GOT3 (cell line): Measurements from ENCODE around the gene TTLL5.
"Not testable (repeated sequence)": the region's sequence is repeated elsewhere in the genome, so short reads cannot be mapped to it uniquely, and the experiment has no call there.

ENCODE experiments used
- DNase-seq: peaks from one replicate; lab custom pipeline; 2025; ENCODE audit warnings: mixed read lengths; lab: John Stamatoyannopoulos, UW

Gene TTLL5

DNA sequence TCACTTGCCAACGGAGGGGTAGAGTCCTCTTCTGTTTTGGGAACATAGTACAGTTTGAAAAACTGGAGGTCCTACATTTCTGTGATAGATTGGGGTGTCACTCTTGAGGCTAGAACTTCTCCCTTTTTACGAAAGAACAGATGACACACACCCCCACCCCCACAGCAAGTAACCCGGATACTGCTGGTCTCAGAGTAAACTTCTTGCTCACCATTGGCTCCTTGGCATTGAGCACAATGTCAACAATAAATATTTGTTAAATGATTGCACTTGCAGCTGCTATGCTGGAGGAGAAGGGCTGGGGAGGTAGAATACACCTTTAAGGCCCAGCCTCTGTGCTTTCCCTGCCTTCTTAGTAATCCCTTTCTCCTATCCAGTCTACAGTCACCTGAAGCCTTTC, 170.9 kb downstream of the TTLL5 start:
- no peak for DNase-seq

DNA sequence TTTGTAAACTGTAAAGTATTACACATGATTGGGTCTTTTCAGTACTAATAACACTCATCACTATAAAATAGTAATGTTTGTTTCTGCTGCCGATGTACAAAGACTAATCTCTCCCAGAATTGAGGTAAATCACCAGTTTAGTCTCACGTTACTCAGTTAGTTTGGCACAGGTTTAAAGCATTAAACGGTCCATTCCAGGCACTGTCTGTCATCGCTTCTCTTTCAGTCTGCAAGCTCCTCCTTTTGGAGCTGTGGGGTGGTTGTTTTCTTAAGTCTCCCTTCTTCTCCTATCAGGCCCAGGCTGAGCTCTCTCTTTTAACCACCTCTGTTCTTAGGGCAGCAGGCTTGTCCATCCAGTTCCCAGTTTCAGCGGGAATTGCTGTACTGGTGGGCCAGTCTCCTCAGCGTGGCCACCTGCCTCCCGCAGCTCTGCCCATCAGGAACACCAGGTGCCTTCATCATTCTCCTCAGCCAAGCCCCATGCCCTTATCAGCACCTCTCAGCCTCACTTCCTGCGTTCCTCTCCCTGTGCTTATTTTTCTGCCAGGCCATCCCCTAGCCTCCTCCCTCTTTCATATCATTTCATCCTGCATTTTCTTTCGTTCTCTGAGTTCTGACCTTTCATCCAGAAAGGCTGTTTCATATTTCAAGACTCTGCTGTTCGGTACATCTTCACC, 171.7 kb downstream of the TTLL5 start:
- no peak for DNase-seq

DNA sequence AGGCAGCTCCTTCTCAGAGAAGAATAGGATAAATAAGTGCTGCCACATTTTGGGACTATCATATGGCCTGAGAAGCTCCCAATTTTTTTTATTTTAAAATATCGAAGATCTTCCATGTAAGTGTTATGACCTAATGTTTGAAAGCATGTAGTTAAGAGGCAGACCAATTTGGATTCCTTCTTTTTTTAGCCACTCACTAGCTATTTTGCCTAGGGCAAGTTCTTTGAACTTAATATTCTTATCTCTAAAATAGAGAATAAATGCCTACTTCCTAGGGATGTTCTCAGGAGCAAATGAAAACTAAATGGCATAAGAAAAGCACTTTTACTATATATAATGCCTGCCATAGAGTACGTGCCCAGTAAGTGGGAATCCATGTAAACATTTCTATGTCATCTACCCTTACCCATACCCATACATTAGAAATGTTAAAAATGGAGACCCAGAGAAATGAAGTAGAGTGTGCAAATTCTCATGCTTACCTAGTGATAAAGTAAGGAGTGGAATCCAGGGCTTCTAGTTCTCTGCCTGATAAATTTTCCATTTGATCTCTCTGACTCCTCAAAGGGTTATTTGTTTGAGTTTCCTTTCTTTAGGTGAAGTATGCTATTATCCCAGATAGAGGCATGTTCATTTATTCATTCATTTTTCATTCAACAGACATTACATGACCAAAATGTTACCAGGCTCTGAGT, 172.4 kb downstream of the TTLL5 start:
- DNase-seq: no peak

DNA sequence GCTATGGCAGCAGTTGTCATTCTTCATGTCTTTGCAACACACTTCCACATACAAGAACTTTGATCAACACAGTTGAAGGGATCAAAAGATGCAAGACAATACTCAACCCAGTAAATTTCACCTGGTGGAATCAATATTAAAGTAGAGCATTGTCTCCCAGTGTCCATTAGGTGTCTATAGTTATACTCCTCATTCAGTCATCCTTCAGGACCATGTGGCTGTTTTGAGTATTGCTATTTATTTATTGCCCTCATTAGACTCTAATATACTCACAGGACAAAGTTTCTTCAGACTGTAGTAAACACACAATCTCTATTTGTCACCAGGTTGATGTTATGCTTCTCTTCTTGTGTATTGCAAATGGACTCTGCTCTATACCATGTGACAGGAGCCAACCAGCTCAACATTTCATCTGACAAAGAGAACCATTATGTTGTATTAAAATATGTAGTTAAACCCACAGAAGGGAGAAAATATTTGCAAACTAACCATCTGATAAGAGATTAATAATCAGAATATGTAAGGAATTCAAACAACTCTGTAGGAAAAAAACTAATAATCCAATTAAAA, 174.2 kb downstream of the TTLL5 start:
- DNase-seq: no peak

DNA sequence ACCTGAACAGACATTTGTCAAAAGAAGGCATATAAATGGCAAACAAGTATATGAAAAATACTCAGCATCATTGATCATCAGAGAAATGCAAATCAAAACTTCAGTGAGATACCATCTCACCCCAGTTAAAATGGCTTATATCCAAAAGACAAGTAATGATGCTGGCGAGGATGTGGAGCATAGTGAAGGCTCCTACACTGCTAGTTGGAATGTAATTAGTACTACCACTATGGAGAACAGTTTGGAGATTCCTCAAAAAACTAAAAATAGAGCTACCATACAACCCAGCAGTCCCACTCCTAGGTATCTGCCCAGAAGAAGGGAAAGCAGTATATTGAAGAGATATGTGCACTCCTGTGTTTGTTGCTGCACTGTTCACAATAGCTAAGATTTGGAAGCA, 174.7 kb downstream of the TTLL5 start:
- DNase-seq: no peak

DNA sequence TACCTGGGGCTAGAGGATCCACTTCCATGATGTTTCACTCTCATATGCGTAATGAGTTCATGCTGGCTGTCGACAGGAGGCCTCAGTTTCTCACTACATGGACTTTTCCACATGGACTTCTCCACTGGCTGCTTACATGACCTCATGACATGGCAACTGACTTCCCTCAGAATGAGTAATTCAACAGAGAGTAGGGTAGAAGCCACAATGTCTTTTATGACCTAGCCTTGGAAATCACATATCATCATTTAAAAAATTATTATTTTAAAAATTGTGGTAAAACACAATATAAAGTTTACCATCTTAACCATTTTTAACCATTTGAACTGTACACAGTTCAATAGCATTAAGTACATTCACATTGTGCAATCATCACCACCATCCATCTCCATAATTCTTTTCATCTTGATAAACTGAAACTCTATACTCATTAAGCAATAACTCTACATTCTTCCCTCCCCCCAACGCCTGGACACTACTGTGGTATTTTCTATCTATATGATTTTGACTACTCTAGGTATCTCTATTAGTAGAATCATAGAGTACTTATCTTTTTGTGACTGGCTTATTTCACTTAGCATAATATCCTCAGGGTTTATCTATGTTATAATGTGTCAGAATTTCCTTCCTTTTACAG, 176.2 kb downstream of the TTLL5 start:
- DNase-seq: no peak

DNA sequence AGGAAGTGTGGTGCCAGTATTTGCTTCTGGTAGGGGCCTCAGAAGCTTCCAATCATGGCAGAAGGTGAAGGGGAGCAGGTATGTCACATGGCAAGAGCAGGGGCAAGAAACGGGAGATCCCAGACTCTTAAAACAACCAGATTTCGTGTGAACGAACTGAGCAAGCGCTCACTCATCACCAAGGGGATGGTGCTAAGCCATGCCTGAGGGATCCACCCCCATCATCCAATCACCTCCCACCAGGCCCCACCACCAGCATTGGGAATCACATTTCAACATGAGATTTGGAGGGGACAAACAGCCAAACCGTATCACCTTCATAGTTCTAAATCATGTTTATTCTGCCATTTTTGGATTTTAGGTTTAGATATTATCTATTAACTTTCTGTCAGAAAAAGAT, 179.9 kb downstream of the TTLL5 start:
- no peak for DNase-seq

DNA sequence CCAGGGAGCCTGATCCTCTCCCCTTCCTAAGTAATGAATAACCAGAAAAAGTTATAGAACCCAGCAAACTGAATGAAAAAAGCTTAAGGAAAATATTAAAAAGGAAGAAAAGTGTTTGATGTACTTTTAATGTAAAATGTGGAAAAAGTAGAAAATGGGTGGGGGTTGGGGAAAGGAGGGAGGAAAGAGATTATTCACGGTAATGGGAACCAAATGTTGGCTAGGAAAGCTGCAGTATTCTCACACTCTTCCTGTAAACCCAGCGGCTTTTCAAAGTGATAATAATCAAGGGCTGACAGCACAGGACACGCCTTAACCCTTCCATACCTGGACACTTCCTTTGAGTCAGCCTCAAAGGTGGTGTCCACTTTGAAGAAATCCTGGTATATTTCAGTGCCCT, 181.5 kb downstream of the TTLL5 start:
- no peak for DNase-seq

DNA sequence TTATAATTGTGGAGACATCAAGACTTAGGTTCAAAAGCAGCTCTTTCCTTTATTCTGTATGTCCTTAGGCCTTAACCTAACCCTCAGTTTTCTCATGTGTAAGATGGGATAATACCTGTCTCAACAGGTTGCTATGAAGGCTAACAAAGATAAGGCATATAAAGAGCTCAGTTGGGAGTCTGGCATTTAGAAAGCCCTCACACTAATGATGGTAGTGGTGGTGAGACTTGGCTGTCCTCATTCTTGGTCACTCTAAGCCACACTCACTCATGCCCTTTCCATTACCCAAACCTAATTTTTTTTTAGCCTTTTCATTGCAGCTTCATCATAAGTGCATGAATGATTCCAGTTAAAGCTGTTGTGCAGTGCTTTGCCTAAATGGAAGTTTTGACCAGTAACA, 183.4 kb downstream of the TTLL5 start:
- no peak for DNase-seq

DNA sequence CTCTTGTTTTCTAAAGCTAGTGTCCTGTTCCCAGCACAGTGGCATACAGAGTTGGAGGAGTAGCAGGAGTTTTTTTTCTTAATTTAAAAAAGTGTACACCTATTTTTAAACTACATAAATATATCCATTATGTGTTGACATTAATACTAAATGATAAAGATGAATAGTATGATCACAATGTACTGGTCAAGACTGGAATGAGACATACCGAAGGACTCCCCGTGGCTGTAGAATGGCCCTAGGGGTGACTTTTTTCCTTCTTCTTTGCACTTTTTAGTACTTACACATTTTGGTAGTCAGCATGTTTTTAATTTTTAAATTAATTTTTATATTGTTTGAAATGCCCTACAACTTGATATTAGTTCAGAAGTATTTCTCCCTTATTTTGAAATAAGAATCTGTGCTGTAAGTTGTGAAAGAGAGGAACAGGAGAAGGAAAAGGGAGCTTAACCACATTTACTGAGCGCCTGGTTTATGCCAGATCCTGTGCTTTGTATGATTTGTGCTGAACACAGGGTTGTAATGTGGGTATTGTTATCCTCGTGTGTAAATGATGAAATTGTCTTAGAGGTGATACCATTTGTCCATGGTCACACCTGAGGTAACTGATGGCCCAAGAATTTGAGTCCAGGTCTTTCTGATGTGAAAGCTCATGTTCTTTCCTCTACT, 184.2 kb downstream of the TTLL5 start:
- no peak for DNase-seq

DNA sequence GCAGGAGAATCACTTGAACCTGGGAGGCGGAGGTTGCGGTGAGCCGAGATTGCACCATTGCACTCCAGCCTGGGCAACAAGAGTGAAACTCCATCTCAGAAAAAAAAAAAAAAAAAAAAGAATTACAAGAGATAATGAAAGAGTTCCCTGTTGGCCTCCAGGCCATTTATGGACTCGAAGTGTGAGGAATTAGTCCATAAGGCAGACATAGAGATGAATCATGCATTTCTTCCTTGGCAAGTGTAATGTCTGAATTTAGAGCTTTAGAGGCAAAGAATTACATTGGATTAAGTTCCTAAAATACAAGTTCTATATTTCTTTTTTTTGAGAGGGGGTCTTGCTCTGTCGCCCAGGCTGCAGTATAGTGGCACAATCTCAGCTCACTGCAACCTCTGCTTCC, 185.6 kb downstream of the TTLL5 start:
- DNase-seq: not testable (repeated sequence)

DNA sequence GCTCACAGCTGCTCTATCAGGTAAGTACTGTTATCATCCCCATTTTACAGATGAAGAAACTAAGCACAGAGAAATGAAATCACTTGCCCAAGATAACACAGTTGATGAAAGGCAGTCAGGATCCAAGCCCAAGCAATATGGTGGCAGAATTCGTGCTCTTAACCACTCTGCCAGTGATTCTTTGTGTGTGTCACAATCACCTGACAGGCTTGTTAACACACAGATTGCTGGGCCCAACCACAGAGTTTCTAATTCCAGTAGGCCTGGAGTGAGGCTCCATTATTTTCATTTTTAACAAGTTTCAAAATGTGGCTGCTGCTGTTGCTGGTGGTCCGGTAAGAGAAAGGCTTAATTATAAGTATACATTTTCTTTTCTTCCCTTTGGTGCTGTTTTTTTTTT, 186.5 kb downstream of the TTLL5 start:
- no peak for DNase-seq

DNA sequence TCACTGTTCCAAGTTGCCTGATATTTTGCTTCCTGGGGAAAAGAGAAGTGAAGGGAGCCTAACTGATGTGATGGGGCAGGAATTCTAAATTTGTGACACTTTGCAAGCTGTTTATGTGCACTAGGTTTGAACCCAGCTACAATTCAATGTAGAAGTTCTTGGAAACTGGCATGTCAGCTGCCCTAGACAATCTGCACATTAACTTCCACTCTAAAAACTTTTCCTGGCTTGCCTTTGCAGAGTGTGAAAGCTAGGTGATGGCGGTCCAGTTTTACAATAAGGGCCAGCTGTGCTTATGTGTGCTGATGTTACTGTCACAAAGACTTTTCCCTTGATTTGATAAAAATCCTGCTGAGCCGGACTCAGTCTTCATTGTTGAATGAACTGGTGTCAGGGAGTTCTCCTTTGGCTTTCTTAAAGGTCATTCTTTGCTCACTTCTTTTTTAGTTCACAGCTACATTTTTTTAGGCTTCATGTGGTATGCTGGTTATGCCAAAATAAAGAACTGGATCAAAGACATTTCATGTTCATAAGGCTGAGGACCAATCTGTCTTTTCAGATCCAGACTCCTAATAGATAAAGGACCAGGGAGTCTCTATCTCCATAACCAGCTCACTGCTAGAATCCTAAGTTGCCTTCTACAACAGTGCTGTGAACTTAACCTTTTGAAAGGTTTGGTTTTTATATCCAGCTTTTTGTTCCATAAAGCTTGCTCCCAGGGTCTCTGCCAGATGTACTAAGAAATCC, 187.3 kb downstream of the TTLL5 start:
- no peak for DNase-seq

DNA sequence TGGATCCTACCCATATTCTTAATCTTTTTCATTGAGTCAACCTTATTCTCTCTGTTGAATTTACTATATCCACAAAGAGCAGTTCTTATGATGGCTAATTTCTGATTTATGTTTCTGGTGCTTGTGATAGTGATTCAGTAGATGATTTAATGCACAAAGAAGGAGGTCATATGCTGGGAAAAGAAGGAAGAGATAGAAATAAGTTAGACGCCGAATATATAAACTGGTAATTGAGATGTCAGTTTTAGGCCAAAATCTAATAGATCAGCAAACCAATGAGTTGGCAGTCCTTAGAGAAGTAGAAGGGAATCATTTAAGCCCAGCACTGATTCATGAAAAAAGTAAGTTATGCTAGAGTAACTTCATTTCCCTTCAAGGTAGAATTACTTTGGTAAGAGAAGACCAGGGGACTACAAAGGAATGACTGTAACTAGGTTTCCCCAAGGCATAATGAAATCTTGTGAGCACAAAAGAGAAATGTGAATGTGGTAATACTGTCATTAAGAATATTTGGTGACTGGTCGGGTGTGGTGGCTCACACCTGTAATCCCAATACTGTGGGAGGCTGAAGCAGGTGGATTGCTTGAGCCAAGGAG, 188.4 kb downstream of the TTLL5 start:
- no peak for DNase-seq

DNA sequence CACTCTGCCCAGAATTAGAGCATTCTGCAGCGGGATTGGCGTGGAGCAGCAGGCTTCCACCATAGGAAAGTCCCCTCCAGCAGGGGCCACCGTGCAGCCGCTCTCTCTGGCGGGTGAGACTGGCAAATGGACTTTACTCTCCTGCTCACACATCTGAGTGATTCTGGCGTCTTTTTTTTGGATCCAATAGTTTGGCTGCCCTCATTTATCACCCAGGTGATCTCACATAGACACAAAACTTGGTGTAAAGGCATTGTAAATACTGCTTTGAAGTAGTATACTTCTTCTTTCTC, 190.5 kb downstream of the TTLL5 start:
- no peak for DNase-seq

DNA sequence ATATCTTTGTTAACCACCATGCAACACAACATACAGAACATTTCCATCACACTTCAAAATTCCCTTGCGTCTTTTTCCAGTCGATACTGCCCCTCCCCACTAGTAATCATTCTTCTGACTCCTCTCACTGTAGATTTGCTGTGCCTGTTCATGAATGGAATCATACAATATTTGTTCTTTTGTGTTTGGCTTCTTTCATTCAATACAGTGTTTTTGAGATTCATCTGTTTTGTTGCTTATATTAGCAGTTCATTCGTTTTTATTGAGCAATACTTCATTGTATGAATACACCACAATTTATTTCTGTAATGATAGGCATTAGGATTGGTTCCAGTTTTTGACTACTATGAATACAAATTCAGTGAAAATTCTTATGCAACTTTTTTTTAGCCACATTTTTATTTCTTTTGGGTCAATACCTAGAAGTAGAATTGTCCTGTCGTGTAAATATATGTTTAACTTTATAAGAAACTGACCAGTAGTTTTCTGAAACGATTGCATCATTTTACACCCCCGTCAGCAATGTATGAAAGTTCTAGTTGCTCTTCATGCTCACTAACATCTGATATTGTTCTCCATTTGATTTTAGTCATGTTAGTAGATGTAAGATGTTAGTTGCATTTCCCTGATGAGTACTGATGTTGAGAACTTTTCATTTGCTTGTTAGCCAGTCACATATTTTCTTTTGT, 193.2 kb downstream of the TTLL5 start:
- DNase-seq: no peak

DNA sequence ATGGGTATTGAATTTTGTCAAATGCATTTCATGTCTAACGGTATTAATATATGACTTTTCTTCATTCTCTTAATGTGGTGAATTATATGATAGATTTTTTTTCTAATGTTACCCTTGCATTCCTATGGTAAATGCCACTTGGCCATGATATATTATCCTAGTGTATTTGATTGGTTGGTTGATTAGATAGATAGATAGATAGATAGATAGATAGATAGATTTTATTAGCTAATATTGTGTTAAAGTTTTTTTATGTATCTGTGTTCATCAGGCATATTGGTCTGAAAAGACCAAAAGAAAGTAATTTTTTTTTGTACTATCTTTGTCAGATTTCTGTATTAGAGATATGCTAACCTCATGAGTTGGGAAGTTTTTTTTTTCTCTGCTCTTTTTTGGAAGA, 196.2 kb downstream of the TTLL5 start:
- no peak for DNase-seq

DNA sequence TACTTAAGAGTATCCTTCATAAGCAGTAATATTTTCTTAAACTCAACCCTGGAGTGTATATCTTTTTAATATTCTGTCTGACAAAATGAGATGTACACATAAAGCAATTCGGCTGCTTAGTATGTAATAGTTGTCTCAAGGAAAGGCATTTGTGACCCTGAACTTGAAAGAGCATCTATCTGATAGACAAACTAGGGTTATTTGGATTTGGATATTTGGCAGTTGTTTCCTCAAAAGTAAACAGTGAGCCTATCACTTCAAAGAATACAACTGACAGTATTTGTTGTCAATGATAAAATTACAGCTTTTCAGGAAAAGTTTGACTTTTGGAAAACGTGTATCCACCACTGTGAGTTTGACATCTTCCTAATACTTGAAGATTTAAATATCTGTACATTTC, 197.3 kb downstream of the TTLL5 start:
- no peak for DNase-seq

DNA sequence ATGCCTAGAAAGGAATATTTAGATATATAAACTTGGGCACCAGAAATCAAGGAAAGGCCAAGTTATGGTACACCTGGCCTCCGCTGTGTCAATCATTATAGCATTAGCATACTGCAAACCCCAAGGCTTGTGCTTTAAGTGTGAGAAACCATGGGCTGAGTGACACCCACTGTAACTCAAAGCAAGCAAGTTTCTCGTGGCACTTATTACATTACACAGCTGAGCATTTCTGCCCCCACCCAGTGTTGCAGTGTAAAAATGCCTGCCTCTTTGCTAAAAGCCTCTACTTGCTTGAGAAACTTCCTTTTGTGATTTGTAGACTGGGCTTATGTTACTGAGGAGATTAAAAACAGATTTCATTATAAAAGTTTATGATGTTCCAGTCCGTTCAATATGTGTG, 198.7 kb downstream of the TTLL5 start:
- DNase-seq: no peak

DNA sequence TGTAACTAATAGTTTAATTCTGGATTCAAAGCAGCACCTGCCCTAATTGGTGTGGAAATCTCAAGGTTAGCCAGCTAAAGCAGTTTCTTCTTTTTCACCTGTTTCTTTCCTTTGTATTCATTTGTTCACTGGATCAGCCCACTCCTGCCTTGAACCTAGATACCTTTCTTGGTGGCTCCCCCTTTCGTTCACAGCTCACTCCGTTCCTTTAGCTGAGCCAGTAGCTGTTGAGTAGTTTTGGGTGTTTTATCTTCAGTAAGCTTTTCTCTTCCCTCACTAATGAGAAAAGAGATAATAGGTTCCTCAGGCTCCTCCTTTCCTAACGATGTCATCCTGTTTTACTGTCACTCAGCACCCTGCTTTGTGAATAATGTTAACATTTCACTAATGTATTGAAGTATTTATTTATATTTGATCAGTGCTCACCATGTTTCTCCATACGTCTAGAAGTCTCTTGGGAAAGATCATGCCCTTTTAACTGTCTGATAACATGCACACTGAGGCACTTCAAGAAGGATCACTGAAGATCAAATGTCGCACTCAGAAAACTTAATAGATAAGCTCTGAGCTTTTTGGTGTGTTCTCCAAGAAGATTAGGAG, 199.6 kb downstream of the TTLL5 start:
- no peak for DNase-seq

DNA sequence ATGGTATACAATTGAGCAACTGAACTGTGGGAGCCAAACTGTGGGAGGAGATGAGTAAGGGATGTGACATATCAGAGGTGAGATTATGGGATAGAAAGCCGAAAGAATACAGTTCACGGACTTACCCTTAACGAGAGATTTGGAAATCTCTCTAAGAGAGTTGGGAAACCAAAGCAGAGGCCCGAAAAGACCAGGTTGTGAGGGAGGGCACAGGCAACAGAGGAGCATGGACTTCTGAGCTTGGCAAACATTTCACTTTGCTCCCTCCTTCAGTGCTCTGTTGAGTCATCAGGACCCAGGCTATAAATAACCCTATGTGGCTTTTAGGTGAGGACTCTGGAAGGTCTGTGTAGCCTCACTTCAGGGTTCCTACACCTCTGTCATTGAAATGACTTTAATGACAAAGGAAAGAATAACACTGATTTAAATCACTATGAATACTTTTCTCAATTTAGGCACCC, 200.1 kb downstream of the TTLL5 start:
- no peak for DNase-seq
